SU-DHL-6 (cell line): ENCODE data around the gene BCL2L13.

Source experiments
- H2AFZ ChIP-seq: fragments of 200-600 bp; sonication (generic); 2 replicates; pipeline ENCODE4 v1.6.1; 2014; ENCODE audit warnings: low read depth, mild to moderate bottlenecking, moderate library complexity, mixed read lengths, antibody characterized with exemption, low read length; ENCODE audit not compliant: severe bottlenecking
- H3F3A ChIP-seq: fragments of 200-600 bp; shearing (Covaris generic); 2 replicates; pipeline ENCODE4 v1.6.0; 2016; ENCODE audit warnings: antibody characterized with exemption, mild to moderate bottlenecking; ENCODE audit not compliant: insufficient read depth
- H3K27ac ChIP-seq: fragments of 200-600 bp; sonication (generic); 2 replicates; pipeline ENCODE4 v1.5.1; 2016; ENCODE audit warnings: low read depth, mild to moderate bottlenecking, low read length, moderate library complexity, mixed read lengths
- H3K27me3 ChIP-seq: fragments of 200-600 bp; sonication (generic), shearing (Covaris generic); 2 replicates; pipeline ENCODE4 v1.6.0; 2014; ENCODE audit warnings: mild to moderate bottlenecking, low read length
- H3K36me3 ChIP-seq: fragments of 200-600 bp; sonication (generic); 2 replicates; pipeline ENCODE4 v1.6.1; 2014; ENCODE audit warnings: mild to moderate bottlenecking, low read length, mixed read lengths
- H3K4me2 ChIP-seq: fragments of 300-600, 200-600 bp; shearing (Covaris generic), sonication (generic); 2 replicates; pipeline ENCODE4 v1.6.0; 2014; ENCODE audit warnings: low read length, low read depth, mild to moderate bottlenecking; ENCODE audit not compliant: poor library complexity, severe bottlenecking
- H3K4me3 ChIP-seq: fragments of 200-600 bp; sonication (generic); 2 replicates; pipeline ENCODE4 v1.5.1; 2014; ENCODE audit warnings: antibody characterized with exemption, low read length, mild to moderate bottlenecking, mixed read lengths; ENCODE audit not compliant: insufficient read depth, poor library complexity, severe bottlenecking
- H3K79me2 ChIP-seq: fragments of 200-600 bp; sonication (generic); 2 replicates; pipeline ENCODE4 v1.6.1; 2014; ENCODE audit warnings: mild to moderate bottlenecking, low read length, moderate library complexity; ENCODE audit not compliant: insufficient read depth
- H3K9ac ChIP-seq: fragments of 200-600 bp; sonication (generic); 2 replicates; pipeline ENCODE4 v1.7.0; 2014; ENCODE audit warnings: mild to moderate bottlenecking, low read length
- H3K9me2 ChIP-seq: fragments of 200-600 bp; sonication (generic); replicated peaks from 2 replicates; pipeline ENCODE4 v1.6.1; 2014; ENCODE audit warnings: low read length; ENCODE audit not compliant: insufficient read depth
- H3K9me3 ChIP-seq: fragments of 200-600 bp; sonication (generic); 2 replicates; pipeline ENCODE4 v1.6.1; 2014; ENCODE audit warnings: low read length, mixed read lengths; ENCODE audit not compliant: insufficient read depth
- H4K20me1 ChIP-seq: fragments of 200-600 bp; sonication (generic); 2 replicates; pipeline ENCODE4 v1.6.1; 2014; ENCODE audit warnings: low read depth, mild to moderate bottlenecking, antibody characterized with exemption, low read length, moderate library complexity, mixed read lengths
- EZH2phosphoT487 ChIP-seq: fragments of 200-600 bp; sonication (generic), shearing (Covaris generic); conservative IDR thresholded peaks from 2 replicates; pipeline ENCODE4 v1.6.1; 2018; ENCODE audit warnings: mild to moderate bottlenecking, antibody characterized with exemption, low read length, moderate library complexity, mixed read lengths
- TF ChIP-seq, protein P1 (sequence below): fragments of 200-600 bp; sonication (generic); IDR thresholded peaks from one replicate; pipeline ENCODE4 v1.5.1; 2017; ENCODE audit warnings: antibody characterized with exemption, mild to moderate bottlenecking, low read length, moderate library complexity; ENCODE audit not compliant: insufficient read depth, poor library complexity, severe bottlenecking

BCL2L13 gene

GRCh38 chr22:17607891-17608521 lies 30.6 kb upstream of the BCL2L13 start:
- no peaks in the 10 kb centered on the region for H3K79me2 ChIP-seq
- H3K27ac ChIP-seq, result no peak overlapping the region
- no peaks in the 10 kb centered on the region for H4K20me1 ChIP-seq
- no peak overlapping the region for H3K9ac ChIP-seq
- no peaks in the 10 kb centered on the region for H3K9me3 ChIP-seq
- H3K27me3 ChIP-seq, result no peaks in the 10 kb centered on the region
- no peak for TF ChIP-seq EZH2phosphoT487
- TF ChIP-seq, protein P1, sequence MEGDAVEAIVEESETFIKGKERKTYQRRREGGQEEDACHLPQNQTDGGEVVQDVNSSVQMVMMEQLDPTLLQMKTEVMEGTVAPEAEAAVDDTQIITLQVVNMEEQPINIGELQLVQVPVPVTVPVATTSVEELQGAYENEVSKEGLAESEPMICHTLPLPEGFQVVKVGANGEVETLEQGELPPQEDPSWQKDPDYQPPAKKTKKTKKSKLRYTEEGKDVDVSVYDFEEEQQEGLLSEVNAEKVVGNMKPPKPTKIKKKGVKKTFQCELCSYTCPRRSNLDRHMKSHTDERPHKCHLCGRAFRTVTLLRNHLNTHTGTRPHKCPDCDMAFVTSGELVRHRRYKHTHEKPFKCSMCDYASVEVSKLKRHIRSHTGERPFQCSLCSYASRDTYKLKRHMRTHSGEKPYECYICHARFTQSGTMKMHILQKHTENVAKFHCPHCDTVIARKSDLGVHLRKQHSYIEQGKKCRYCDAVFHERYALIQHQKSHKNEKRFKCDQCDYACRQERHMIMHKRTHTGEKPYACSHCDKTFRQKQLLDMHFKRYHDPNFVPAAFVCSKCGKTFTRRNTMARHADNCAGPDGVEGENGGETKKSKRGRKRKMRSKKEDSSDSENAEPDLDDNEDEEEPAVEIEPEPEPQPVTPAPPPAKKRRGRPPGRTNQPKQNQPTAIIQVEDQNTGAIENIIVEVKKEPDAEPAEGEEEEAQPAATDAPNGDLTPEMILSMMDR, result no peak
- H3K4me2 ChIP-seq, result no peak overlapping the region
- H3K36me3 ChIP-seq, result no peaks in the 10 kb centered on the region
- H3K4me3 ChIP-seq, result no peak overlapping the region
- H2AFZ ChIP-seq, result no peak overlapping the region
- no peaks in the 10 kb centered on the region for H3F3A ChIP-seq
- H3K9me2 ChIP-seq, result no peaks in the 10 kb centered on the region

DNA sequence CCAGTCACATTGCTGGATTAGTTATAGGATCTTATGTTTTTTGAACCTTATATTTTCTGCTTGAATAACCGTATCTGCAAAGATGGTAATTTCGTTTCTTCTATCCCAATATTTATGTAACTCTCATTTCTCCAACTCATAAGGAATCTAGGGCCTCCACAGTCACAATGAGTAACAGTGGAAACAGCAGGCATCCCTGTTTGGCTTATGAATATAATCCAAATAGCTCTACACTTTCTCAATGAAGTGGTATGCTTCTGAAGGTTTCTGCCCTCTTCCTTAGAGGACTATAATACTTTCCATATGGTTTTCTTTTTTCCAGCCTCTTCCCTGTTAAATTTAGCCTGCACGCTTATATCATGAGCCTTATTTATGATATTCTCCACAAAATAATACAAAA lies 26.5 kb upstream of the BCL2L13 start:
- no peak for TF ChIP-seq EZH2phosphoT487
- TF ChIP-seq, protein P1, result no peak
- no peaks in the 10 kb centered on the region for H3K79me2 ChIP-seq
- no peaks in the 10 kb centered on the region for H4K20me1 ChIP-seq
- H2AFZ ChIP-seq, result no peak overlapping the region
- no peaks in the 10 kb centered on the region for H3F3A ChIP-seq
- H3K9me3 ChIP-seq, result no peaks in the 10 kb centered on the region
- H3K9ac ChIP-seq, result no peak overlapping the region
- H3K36me3 ChIP-seq, result no peaks in the 10 kb centered on the region
- H3K4me3 ChIP-seq, result no peak overlapping the region
- no peaks in the 10 kb centered on the region for H3K27me3 ChIP-seq
- H3K27ac ChIP-seq, result no peak overlapping the region
- no peak overlapping the region for H3K4me2 ChIP-seq
- no peaks in the 10 kb centered on the region for H3K9me2 ChIP-seq

- TF ChIP-seq EZH2phosphoT487, result no peak
- TF ChIP-seq, protein P1, result no peak
- Histone ChIP-seq H3K4me3 (no peak overlapping the region), H3K36me3 (no peaks in the 10 kb centered on the region), H3K27ac (no peak overlapping the region), H3K9me2 (no peaks in the 10 kb centered on the region), H2AFZ (no peak overlapping the region), H3K79me2 (no peaks in the 10 kb centered on the region), H3K9ac (no peak overlapping the region), H3K27me3 (no peaks in the 10 kb centered on the region), H3F3A (no peaks in the 10 kb centered on the region), H4K20me1 (no peaks in the 10 kb centered on the region), H3K9me3 (no peaks in the 10 kb centered on the region), H3K4me2 (no peak overlapping the region)
Observed at GRCh38 chr22:17613280-17613679, 25.3 kb upstream of the BCL2L13 start.
